Activated CD4-positive, alpha-beta T cell treated with anti-CD3 and anti-CD28 coated beads, Interleukin-2, amount 10 ng/mL, durations not matched to agents 24 days and 14 days (primary cell): ENCODE results near the gene VPS8. TPM values are rescaled to one million over a fixed set of nuclear protein-coding genes. Genes with fewer than 3 reads are reported as not detected.

Source experiments
- DNase-seq: peaks from one replicate; pipeline ENCODE4 v3.0.0; 2022
- H3K27ac Mint-ChIP-seq: one replicate; pipeline ENCODE4 v1.8.0; 2022; ENCODE audit warnings: mild to moderate bottlenecking, mixed read lengths
- H3K27me3 Mint-ChIP-seq: one replicate; pipeline ENCODE4 v1.8.0; 2022; ENCODE audit warnings: mixed read lengths
- H3K36me3 Mint-ChIP-seq: one replicate; pipeline ENCODE4 v1.8.0; 2022; ENCODE audit warnings: low read depth, mild to moderate bottlenecking, mixed read lengths
- H3K4me1 Mint-ChIP-seq: one replicate; pipeline ENCODE4 v1.8.0; 2021; ENCODE audit warnings: mixed read lengths
- H3K4me3 Mint-ChIP-seq: one replicate; pipeline ENCODE4 v1.8.0; 2022; ENCODE audit warnings: mild to moderate bottlenecking, moderate library complexity, mixed read lengths
- H3K9me3 Mint-ChIP-seq: one replicate; pipeline ENCODE4 v1.8.0; 2021; ENCODE audit warnings: mixed read lengths
- intact Hi-C: fragments of 100-400 bp; cut with micrococcal nuclease; formaldehyde crosslinking; loops from one replicate; pipeline ENCODE4 v1.15.1; 2023
- total RNA-seq: library from RNA; stranded (reverse); gene quantifications from 2 replicates; pipeline ENCODE4 v1.2.3, GENCODE V29; 2022

The VPS8 gene
- total RNA-seq, 1 donor from 2014 or later: 33.6 TPM

DNA sequence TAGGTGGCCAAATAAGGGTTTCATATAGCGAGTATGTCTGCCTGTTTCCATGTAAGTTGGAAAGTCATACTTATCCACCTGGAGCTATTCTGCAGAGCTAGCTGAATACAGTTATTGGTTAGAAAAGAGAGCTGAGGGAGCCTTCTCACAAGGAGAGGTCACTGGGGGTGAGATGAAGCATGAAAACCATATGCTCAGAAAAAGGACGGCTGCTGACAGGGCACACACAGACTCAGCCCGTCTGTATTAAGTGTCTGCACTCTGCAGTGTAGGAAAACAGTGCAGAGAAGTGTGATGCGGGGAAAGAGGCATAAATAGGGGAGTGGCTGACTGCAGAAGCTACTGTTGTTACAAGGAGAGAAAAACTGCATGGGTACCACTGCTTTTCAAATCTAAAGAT lies 282.7 kb downstream of the VPS8 start:
- H3K9me3 Mint-ChIP-seq: no peaks in the 10 kb centered on the region
- no peak overlapping the region for H3K4me3 Mint-ChIP-seq
- no peaks in the 10 kb centered on the region for H3K4me1 Mint-ChIP-seq
- H3K36me3 Mint-ChIP-seq: no peaks in the 10 kb centered on the region
- peaks cover 18% of the 10 kb centered on the region for H3K27me3 Mint-ChIP-seq
- DNase-seq: no peak
- no peak overlapping the region for H3K27ac Mint-ChIP-seq
- intact Hi-C loops: no loop called here

Other genes with a start within 250 kb of the VPS8 start
- gene MAGEF1, start 100.1 kb upstream of the VPS8 start, total RNA-seq: 14.3 and 15.0 TPM in 2 replicates